Panc1 (cell line): ENCODE data around the gene HLA-A. TPM values are rescaled to one million over a fixed set of nuclear protein-coding genes. Genes with fewer than 3 reads are reported as not detected.

Source experiments
- ATAC-seq: fragments of 200-7000 bp; cut with Tn5 transposase; 2 replicates; pipeline ENCODE4 v1.9.1; 2020; ENCODE audit warnings: mild to moderate bottlenecking, moderate library complexity
- BruUV-seq: library from RNA; stranded (reverse); fragments of 400-500 nt; replicated peaks from 2 replicates; lab custom pipeline; 2021; lab: Mats Ljungman, UMichigan
- CTCF ChIA-PET: fragments of 300-600 bp; sonication (Branson Sonifier 250); formaldehyde crosslinking; loops from one replicate; lab custom pipeline; 2022; ENCODE audit warnings: antibody characterized with exemption; lab: Charles Lee
- POLR2A ChIA-PET: fragments of 300-600 bp; sonication (Branson Sonifier 250); formaldehyde crosslinking; loops from one replicate; lab custom pipeline; 2022; ENCODE audit warnings: antibody characterized with exemption; lab: Charles Lee
- DNase-seq: peaks from one replicate; pipeline ENCODE4 v3.0.0-alpha.2; 2010; ENCODE audit warnings: low read depth, low spot score
- H3K27ac ChIP-seq: 2 replicates; pipeline ENCODE4 v1.5.1; 2011; ENCODE audit warnings: mild to moderate bottlenecking, low read length, inconsistent platforms
- H3K27me3 ChIP-seq: fragments of 200-500 bp; sonication (Bioruptor generic); 2 replicates; pipeline ENCODE4 v1.6.0; 2014; ENCODE audit warnings: low read length, inconsistent platforms; ENCODE audit not compliant: control insufficient read depth, insufficient read depth
- H3K36me3 ChIP-seq: fragments of 200-500 bp; sonication (Bioruptor generic); 2 replicates; pipeline ENCODE4 v1.5.1; 2014; ENCODE audit warnings: inconsistent platforms, mild to moderate bottlenecking, low read length, moderate library complexity; ENCODE audit not compliant: control insufficient read depth, insufficient read depth
- H3K4me1 ChIP-seq: 2 replicates; pipeline ENCODE4 v1.5.1; 2011; ENCODE audit warnings: inconsistent platforms, mild to moderate bottlenecking, low read length, moderate library complexity; ENCODE audit not compliant: control insufficient read depth, insufficient read depth
- H3K4me3 ChIP-seq, 2 experiments: 2 replicates each; pipeline ENCODE4 v1.5.1; 2011 to 2012; ENCODE audit warnings: low read depth in 2 of 2, low read length in 2 of 2, mild to moderate bottlenecking in 2 of 2, inconsistent platforms in 1 of 2, moderate library complexity in 1 of 2
- H3K9me3 ChIP-seq: fragments of 200-500 bp; sonication (Bioruptor generic); 2 replicates; pipeline ENCODE4 v1.5.1; 2014; ENCODE audit warnings: low read depth, mild to moderate bottlenecking, inconsistent platforms, low read length, moderate library complexity; ENCODE audit not compliant: control insufficient read depth, insufficient read depth
- POLR2AphosphoS5 ChIP-seq: IDR thresholded peaks from 2 replicates; pipeline ENCODE4 v1.6.1; 2012; ENCODE audit warnings: mild to moderate bottlenecking, low read depth, low read length, moderate library complexity
- SIN3A ChIP-seq: IDR thresholded peaks from 2 replicates; pipeline ENCODE4 v1.6.1; 2012; ENCODE audit warnings: low read depth, mild to moderate bottlenecking, low read length, moderate library complexity, borderline replicate concordance; ENCODE audit not compliant: insufficient read depth
- TCF7L2 ChIP-seq: IDR thresholded peaks from 2 replicates; pipeline ENCODE4 v1.6.1; 2011; ENCODE audit warnings: mild to moderate bottlenecking, low read depth, low read length, inconsistent platforms
- in situ Hi-C: cut with HindIII; loops from 2 replicates; pipeline ENCODE4 v1.10.0; 2016; ENCODE audit warnings: low sequenced_read_pairs, low pct_unique_long_range_greater_than_20kb
- intact Hi-C: fragments of 100-400 bp; cut with micrococcal nuclease; formaldehyde crosslinking; loops from one replicate; pipeline ENCODE4 v1.10.0; 2022; ENCODE audit not compliant: unreplicated experiment
- total RNA-seq: library from RNA; stranded (reverse); gene quantifications from one replicate; pipeline ENCODE4 v1.2.1, GENCODE V29; 2021; ENCODE audit not compliant: unreplicated experiment
- TF ChIP-seq, protein P1 (sequence below), 2 experiments: IDR thresholded peaks; 2 replicates each; pipeline ENCODE4 v1.6.1; 2011 to 2012; ENCODE audit warnings: low read depth in 2 of 2, control low read depth in 1 of 2, low read length in 1 of 2, mild to moderate bottlenecking in 1 of 2, moderate library complexity in 1 of 2; ENCODE audit not compliant: insufficient read depth in 1 of 2
- TF ChIP-seq, protein P2 (sequence below): fragments of 450-650 bp; IDR thresholded peaks from 2 replicates; pipeline ENCODE4 v1.5.1; 2017; ENCODE audit warnings: mild to moderate bottlenecking

The HLA-A gene
- total RNA-seq, 1 experiment from 2014 or later, result 397 TPM

DNA sequence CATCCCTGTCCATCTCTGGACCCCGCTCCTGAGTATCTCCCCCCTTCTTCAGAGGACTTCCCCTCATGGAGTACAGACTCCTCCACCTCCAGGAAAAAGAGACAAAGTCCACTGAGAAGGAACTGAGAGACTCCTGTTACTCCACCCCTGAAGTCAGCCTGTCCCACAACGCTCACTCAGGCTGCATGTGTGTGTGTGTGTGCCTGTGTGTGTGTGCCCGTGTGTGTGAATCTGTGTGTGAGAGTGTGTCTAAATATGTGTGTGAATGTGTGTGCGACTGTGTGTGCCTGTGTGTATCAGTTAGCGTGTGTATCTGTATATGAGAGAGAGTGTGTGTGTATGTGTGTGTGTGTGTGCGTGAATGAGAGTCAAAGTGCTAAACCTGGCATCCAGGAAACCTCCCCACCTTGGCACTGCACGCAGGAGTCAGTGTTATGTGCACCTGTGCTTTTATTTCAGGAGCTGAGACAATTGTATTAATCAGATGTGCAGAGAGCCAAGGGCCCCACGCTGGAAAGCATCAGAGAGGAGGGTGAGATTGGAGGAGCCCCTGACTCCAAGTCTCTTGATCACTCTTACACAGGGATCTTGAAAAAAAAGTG, 39.0 kb downstream of the HLA-A start:
- H3K27me3 ChIP-seq, result no peaks in the 10 kb centered on the region
- in situ Hi-C loops, result no loop called here
- TF ChIP-seq, protein P1, sequence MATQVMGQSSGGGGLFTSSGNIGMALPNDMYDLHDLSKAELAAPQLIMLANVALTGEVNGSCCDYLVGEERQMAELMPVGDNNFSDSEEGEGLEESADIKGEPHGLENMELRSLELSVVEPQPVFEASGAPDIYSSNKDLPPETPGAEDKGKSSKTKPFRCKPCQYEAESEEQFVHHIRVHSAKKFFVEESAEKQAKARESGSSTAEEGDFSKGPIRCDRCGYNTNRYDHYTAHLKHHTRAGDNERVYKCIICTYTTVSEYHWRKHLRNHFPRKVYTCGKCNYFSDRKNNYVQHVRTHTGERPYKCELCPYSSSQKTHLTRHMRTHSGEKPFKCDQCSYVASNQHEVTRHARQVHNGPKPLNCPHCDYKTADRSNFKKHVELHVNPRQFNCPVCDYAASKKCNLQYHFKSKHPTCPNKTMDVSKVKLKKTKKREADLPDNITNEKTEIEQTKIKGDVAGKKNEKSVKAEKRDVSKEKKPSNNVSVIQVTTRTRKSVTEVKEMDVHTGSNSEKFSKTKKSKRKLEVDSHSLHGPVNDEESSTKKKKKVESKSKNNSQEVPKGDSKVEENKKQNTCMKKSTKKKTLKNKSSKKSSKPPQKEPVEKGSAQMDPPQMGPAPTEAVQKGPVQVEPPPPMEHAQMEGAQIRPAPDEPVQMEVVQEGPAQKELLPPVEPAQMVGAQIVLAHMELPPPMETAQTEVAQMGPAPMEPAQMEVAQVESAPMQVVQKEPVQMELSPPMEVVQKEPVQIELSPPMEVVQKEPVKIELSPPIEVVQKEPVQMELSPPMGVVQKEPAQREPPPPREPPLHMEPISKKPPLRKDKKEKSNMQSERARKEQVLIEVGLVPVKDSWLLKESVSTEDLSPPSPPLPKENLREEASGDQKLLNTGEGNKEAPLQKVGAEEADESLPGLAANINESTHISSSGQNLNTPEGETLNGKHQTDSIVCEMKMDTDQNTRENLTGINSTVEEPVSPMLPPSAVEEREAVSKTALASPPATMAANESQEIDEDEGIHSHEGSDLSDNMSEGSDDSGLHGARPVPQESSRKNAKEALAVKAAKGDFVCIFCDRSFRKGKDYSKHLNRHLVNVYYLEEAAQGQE (IDR thresholded peaks at IDR 0.05; ENCODE audit: insufficient read depth in 1 of 2, low read depth in 2 of 2, low read length in 1 of 2), result no peak
- TF ChIP-seq SIN3A, result no peak
- no peak for TF ChIP-seq POLR2AphosphoS5
- no peak for TF ChIP-seq TCF7L2
- TF ChIP-seq, protein P2, sequence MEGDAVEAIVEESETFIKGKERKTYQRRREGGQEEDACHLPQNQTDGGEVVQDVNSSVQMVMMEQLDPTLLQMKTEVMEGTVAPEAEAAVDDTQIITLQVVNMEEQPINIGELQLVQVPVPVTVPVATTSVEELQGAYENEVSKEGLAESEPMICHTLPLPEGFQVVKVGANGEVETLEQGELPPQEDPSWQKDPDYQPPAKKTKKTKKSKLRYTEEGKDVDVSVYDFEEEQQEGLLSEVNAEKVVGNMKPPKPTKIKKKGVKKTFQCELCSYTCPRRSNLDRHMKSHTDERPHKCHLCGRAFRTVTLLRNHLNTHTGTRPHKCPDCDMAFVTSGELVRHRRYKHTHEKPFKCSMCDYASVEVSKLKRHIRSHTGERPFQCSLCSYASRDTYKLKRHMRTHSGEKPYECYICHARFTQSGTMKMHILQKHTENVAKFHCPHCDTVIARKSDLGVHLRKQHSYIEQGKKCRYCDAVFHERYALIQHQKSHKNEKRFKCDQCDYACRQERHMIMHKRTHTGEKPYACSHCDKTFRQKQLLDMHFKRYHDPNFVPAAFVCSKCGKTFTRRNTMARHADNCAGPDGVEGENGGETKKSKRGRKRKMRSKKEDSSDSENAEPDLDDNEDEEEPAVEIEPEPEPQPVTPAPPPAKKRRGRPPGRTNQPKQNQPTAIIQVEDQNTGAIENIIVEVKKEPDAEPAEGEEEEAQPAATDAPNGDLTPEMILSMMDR, result no peak
- no TSS peak for BruUV-seq
- no peak overlapping the region for H3K27ac ChIP-seq
- no peak overlapping the region for H3K4me3 ChIP-seq
- DNase-seq, result no peak
- no peaks in the 10 kb centered on the region for H3K36me3 ChIP-seq
- peaks cover 8% of the 10 kb centered on the region for H3K4me1 ChIP-seq
- no peak for ATAC-seq
- no peaks in the 10 kb centered on the region for H3K9me3 ChIP-seq
- POLR2A ChIA-PET, result no interaction called here
- intact Hi-C loops, result no loop called here
- CTCF ChIA-PET, result no interaction called here

DNA sequence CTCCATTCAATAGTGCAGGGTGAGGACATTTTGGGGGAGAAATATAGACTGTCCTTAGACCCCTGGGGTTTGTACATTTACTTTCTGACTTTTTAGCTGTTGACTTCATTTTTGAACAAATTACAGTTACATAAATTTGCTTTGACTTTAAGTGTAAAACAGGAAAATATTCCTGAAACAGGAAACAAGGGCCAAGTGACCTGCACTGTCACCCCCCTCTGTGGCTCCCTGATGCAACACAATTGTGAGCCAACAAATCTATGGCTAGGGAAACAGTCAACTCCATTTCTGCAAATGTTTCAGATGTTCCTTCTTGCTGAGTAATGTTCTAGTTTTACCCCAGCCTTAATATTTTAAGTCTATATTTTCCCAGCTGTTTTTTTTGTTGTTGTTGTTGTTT, 39.8 kb downstream of the HLA-A start:
- no peak overlapping the region for H3K4me3 ChIP-seq
- POLR2A ChIA-PET, result no interaction called here
- intact Hi-C loops (no loop called here), in situ Hi-C loops (no loop called here)
- no peak overlapping the region for H3K27ac ChIP-seq
- TF ChIP-seq SIN3A, result no peak
- TF ChIP-seq, protein P2, result no peak
- TF ChIP-seq, protein P1 (IDR thresholded peaks at IDR 0.05; ENCODE audit: insufficient read depth in 1 of 2, low read depth in 2 of 2, low read length in 1 of 2), result no peak
- TF ChIP-seq TCF7L2, result no peak
- no peak for TF ChIP-seq POLR2AphosphoS5
- no peaks in the 10 kb centered on the region for H3K9me3 ChIP-seq
- ATAC-seq, result no peak
- no peaks in the 10 kb centered on the region for H3K36me3 ChIP-seq
- CTCF ChIA-PET, result no interaction called here
- peaks cover 7% of the 10 kb centered on the region for H3K4me1 ChIP-seq
- no peaks in the 10 kb centered on the region for H3K27me3 ChIP-seq
- BruUV-seq, result no TSS peak
- no peak for DNase-seq
